Endodermal cell (in vitro differentiated cells): ENCODE measurements around the gene SKAP1. TPM values are rescaled to one million over a fixed set of nuclear protein-coding genes. Genes with fewer than 3 reads are reported as not detected.

Experiments used
- DNase-seq: peaks from one replicate; pipeline ENCODE4 v3.0.0-alpha.2; 2017
- H3K27ac ChIP-seq: 2 replicates; pipeline ENCODE4 v1.5.1; 2013; ENCODE audit warnings: mild to moderate bottlenecking, low read depth, low read length, moderate library complexity
- H3K27me3 ChIP-seq: 2 replicates; pipeline ENCODE4 v1.6.1; 2013; ENCODE audit warnings: mild to moderate bottlenecking, low read length, moderate library complexity; ENCODE audit not compliant: insufficient read depth, control insufficient read depth, poor library complexity, severe bottlenecking
- H3K36me3 ChIP-seq: 2 replicates; pipeline ENCODE4 v1.7.0; 2013; ENCODE audit warnings: mild to moderate bottlenecking, low read length, moderate library complexity; ENCODE audit not compliant: control insufficient read depth, insufficient read depth
- H3K4me1 ChIP-seq: one replicate; pipeline ENCODE4 v1.7.0; 2013; ENCODE audit warnings: low read length; ENCODE audit not compliant: control insufficient read depth, insufficient read depth
- H3K4me3 ChIP-seq: 2 replicates; pipeline ENCODE4 v1.5.1; 2013; ENCODE audit warnings: mild to moderate bottlenecking, low read length, moderate library complexity
- H3K9ac ChIP-seq: 2 replicates; pipeline ENCODE4 v1.6.1; 2013; ENCODE audit warnings: mild to moderate bottlenecking, low read length, moderate library complexity; ENCODE audit not compliant: poor library complexity, severe bottlenecking; ENCODE audit errors: extremely low read depth
- H3K9me3 ChIP-seq: 2 replicates; pipeline ENCODE4 v1.6.1; 2013; ENCODE audit warnings: mild to moderate bottlenecking, low read length, moderate library complexity; ENCODE audit not compliant: control insufficient read depth
- H3K27ac Mint-ChIP-seq: 2 replicates; pipeline ENCODE4 v1.8.0; 2020; ENCODE audit warnings: mixed read lengths
- H3K27me3 Mint-ChIP-seq: 2 replicates; pipeline ENCODE4 v1.8.0; 2021; ENCODE audit warnings: mild to moderate bottlenecking, mixed read lengths; ENCODE audit not compliant: insufficient read depth
- H3K36me3 Mint-ChIP-seq: 2 replicates; pipeline ENCODE4 v1.8.0; 2020; ENCODE audit warnings: low read depth, mixed read lengths
- H3K4me1 Mint-ChIP-seq: 2 replicates; pipeline ENCODE4 v1.8.0; 2020; ENCODE audit warnings: mixed read lengths
- H3K4me3 Mint-ChIP-seq: 2 replicates; pipeline ENCODE4 v1.8.0; 2020; ENCODE audit warnings: mild to moderate bottlenecking, moderate library complexity, mixed read lengths
- H3K9me3 Mint-ChIP-seq: 2 replicates; pipeline ENCODE4 v1.8.0; 2020; ENCODE audit warnings: mild to moderate bottlenecking, mixed read lengths
- CTCF ChIP-seq: fragments of 200-600 bp; sonication (generic); conservative IDR thresholded peaks from 2 replicates; pipeline ENCODE4 v1.5.0; 2021; ENCODE audit warnings: antibody characterized with exemption, mild to moderate bottlenecking
- WGBS, 2 experiments: methylation state at CpG; one replicate each; pipeline versions ENCODE4 v1.1.5 to v1.1.7; 2013; ENCODE audit warnings: missing lambda C conversion rate in 2 of 2, mixed read lengths in 1 of 2; ENCODE audit not compliant: insufficient coverage in 1 of 2, insufficient read length in 1 of 2; 5-methylcytosine and 5-hydroxymethylcytosine counted together
- total RNA-seq, 2 donors: library from RNA; stranded (reverse); fragmentation: NEBNext Ultra II Directional in 1 of 2; extraction: Animal tissue kit (Norgen Biotek cat#: 25700) in 1 of 2; gene quantifications; 2 replicates in 1 of 2; 3 replicates in 1 of 2; pipeline ENCODE4 v1.2.1, GENCODE V29; 2021

The SKAP1 gene
- total RNA-seq, 2 donors from 2014 or later: 0.31 to 0.53 TPM

GRCh38 chr17:48255759-48256158, 174.3 kb downstream of the SKAP1 start:
- Mint-ChIP-seq H3K27ac (no peak overlapping the region), H3K4me3 (no peak overlapping the region), H3K4me1 (peaks cover 11% of the 10 kb centered on the region), H3K9me3 (no peaks in the 10 kb centered on the region), H3K36me3 (no peaks in the 10 kb centered on the region), H3K27me3 (peaks cover 2% of the 10 kb centered on the region)
- H3K27me3 ChIP-seq: no peaks in the 10 kb centered on the region
- 89% methylated on average over 2 of the region's 4 CpGs; no CpG with 5 or more reads in 1 of the 2 experiments for WGBS, 2 experiments
- H3K9ac ChIP-seq: no peak overlapping the region
- TF ChIP-seq CTCF: no peak
- no peaks in the 10 kb centered on the region for H3K9me3 ChIP-seq
- H3K27ac ChIP-seq: no peak overlapping the region
- H3K36me3 ChIP-seq: no peaks in the 10 kb centered on the region
- DNase-seq: no peak
- no peak overlapping the region for H3K4me3 ChIP-seq
- H3K4me1 ChIP-seq: peaks cover 3% of the 10 kb centered on the region

- H3K9ac ChIP-seq: no peak overlapping the region
- WGBS, 2 experiments: 40 to 50% methylated on average over 1 of the region's 1 CpG
- TF ChIP-seq CTCF: no peak
- Mint-ChIP-seq H3K4me1 (peaks cover 2% of the 10 kb centered on the region), H3K4me3 (no peak overlapping the region), H3K27me3 (peaks cover 2% of the 10 kb centered on the region), H3K36me3 (no peaks in the 10 kb centered on the region), H3K9me3 (no peaks in the 10 kb centered on the region), H3K27ac (no peak overlapping the region)
- H3K4me3 ChIP-seq: no peak overlapping the region
- no peak overlapping the region for H3K27ac ChIP-seq
- H3K36me3 ChIP-seq: no peaks in the 10 kb centered on the region
- no peaks in the 10 kb centered on the region for H3K9me3 ChIP-seq
- peaks cover under 1% of the 10 kb centered on the region for H3K4me1 ChIP-seq
- no peak for DNase-seq
- H3K27me3 ChIP-seq: no peaks in the 10 kb centered on the region
Measured at GRCh38 chr17:48254896-48255295, 175.1 kb downstream of the SKAP1 start.

- 89 to 93% methylated on average over 1 to 2 of the region's 2 CpGs for WGBS, 2 experiments
- Histone ChIP-seq H3K36me3 (no peaks in the 10 kb centered on the region), H3K4me1 (no peaks in the 10 kb centered on the region), H3K4me3 (no peak overlapping the region), H3K9ac (no peak overlapping the region), H3K27ac (no peak overlapping the region), H3K9me3 (no peaks in the 10 kb centered on the region), H3K27me3 (no peaks in the 10 kb centered on the region)
- Mint-ChIP-seq H3K36me3 (no peaks in the 10 kb centered on the region), H3K9me3 (no peaks in the 10 kb centered on the region), H3K27ac (no peak overlapping the region), H3K27me3 (peaks cover 2% of the 10 kb centered on the region), H3K4me3 (no peak overlapping the region), H3K4me1 (no peaks in the 10 kb centered on the region)
- no peak for DNase-seq
- TF ChIP-seq CTCF: no peak
Measured at GRCh38 chr17:48253975-48254374, 176.0 kb downstream of the SKAP1 start.
